ENCODE results near the gene C9orf72. TPM values are rescaled to one million over a fixed set of nuclear protein-coding genes. Genes with fewer than 3 reads are reported as not detected.

Gene C9orf72
- total and polyA plus RNA-seq, 11 donors: 7.2 to 27.2 (median 13.8) TPM

GRCh38 chr9:27530915-27531755, 42.1 kb downstream of the C9orf72 start:
- peaks cover 0 to 42% (median 7%) of the 10 kb centered on the region in 12 donors for H3K4me1 ChIP-seq

GRCh38 chr9:27529316-27530278, 43.7 kb downstream of the C9orf72 start, which contains the start of gene MOB3B:
MOB3B (minus strand) TSS chr9:27529814; CDS start chr9:27455550, 74,264 bp downstream.
- TF ChIP-seq CTCF (IDR thresholded peaks at IDR 0.05) (peak; percentile 82 to 98 (median 95)), POLR2A (IDR thresholded peaks at IDR 0.05) (no peak)
- no peaks in the 10 kb centered on the region for H3K9me3 ChIP-seq
- WGBS, 4 donors: 3 to 6% (median 4%) methylated on average over 45 to 74 of the region's 74 CpGs
- no peaks in the 10 kb centered on the region for H3K36me3 ChIP-seq
- intact Hi-C loops (cut with DNase I): loop anchor here in 9 of 10 donors (1.0 to 10.0 kb wide), 10 partner anchors 55 to 575 kb away; partner anchors contain the start of gene IFT74 (in 1 of the 9)
- peaks cover 0 to 38% (median 7%) of the 10 kb centered on the region in 12 donors for H3K4me1 ChIP-seq
- peak within 1 kb of the TSS; percentile 67 to 93 (median 80) for H3K4me3 ChIP-seq
- H3K27ac ChIP-seq: peak within 1 kb of the TSS; percentile 17 to 92 (median 74)
- ATAC-seq (peak; percentile 41 to 94 (median 84)), DNase-seq (peak; percentile 80 to 93 (median 86))
- H3K27me3 ChIP-seq: no peaks in the 10 kb centered on the region

More at GRCh38 chr9:27530915-27531755, 42.1 kb downstream of the C9orf72 start:
- peaks cover 0 to 12% (median 0%) of the 10 kb centered on the region in 9 donors for H3K36me3 ChIP-seq
- H3K27ac ChIP-seq: no peak overlapping the region
- no peak for TF ChIP-seq CTCF (IDR thresholded peaks at IDR 0.05)
- no peak for TF ChIP-seq POLR2A (IDR thresholded peaks at IDR 0.05)
- intact Hi-C loops (cut with DNase I): loop anchor here in 1 of 10 donors (5.0 kb wide), 1 partner anchor 119 kb away; no protein-coding TSS in a partner anchor
- no peaks in the 10 kb centered on the region for H3K27me3 ChIP-seq
- H3K9me3 ChIP-seq: no peaks in the 10 kb centered on the region
- no peak overlapping the region for H3K4me3 ChIP-seq
- DNase-seq (no peak), ATAC-seq (no peak)
- 67 to 73% (median 69%) methylated on average over 4 of the region's 4 CpGs for WGBS, 4 donors

- WGBS, 4 donors: 0% methylated on average over 21 to 25 of the region's 25 CpGs
- Histone ChIP-seq H3K9me3 (no peaks in the 10 kb centered on the region), H3K4me3 (peak overlapping the region; percentile 67 to 93 (median 80)), H3K27me3 (no peaks in the 10 kb centered on the region), H3K36me3 (no peaks in the 10 kb centered on the region), H3K4me1 (peaks cover 0 to 32% (median 5%) of the 10 kb centered on the region in 12 donors), H3K27ac (peak overlapping the region; percentile 17 to 92 (median 74))
- peak; percentile 33 to 64 (median 54) for DNase-seq
- no peak for TF ChIP-seq POLR2A (IDR thresholded peaks at IDR 0.05)
- peak in 1 of 12 donors; percentile 6 for TF ChIP-seq CTCF (IDR thresholded peaks at IDR 0.05)
- peak; percentile 53 to 75 (median 62) for ATAC-seq
- intact Hi-C loops (cut with DNase I): loop anchor here (1.0 to 10.0 kb wide), 10 partner anchors 54 to 574 kb away; partner anchors contain the start of gene IFT74 (in 1 of the 10)
These were observed 44.4 kb downstream of the C9orf72 start for GRCh38 chr9:27528886-27529315.
